GM21447 (cell line): ENCODE measurements around the gene POC1B.

ENCODE experiments used
- ATAC-seq: cut with Tn5 transposase; IDR thresholded peaks from one replicate; pipeline ENCODE4 v1.9.1; 2021; ENCODE audit not compliant: unreplicated experiment

POC1B gene

DNA sequence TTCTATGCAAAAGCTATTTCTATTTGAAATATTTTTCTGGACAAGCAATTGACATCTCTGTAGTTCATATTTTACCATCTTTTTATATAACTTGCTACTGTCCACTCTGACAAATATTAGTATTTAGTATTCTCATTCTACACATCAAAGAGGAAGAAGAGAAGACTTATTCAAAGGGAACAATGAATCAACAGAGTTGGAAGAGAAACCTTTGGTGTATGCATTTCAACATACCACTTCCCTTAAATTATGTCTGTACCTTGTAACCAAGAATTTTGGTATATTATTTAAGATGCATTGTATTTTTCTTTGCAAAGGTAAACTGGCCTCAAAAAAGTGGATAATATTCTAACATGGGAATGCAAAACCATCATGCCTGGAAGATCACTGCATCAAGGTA is 101.5 kb downstream of the POC1B start:
- ATAC-seq, result no peak

DNA sequence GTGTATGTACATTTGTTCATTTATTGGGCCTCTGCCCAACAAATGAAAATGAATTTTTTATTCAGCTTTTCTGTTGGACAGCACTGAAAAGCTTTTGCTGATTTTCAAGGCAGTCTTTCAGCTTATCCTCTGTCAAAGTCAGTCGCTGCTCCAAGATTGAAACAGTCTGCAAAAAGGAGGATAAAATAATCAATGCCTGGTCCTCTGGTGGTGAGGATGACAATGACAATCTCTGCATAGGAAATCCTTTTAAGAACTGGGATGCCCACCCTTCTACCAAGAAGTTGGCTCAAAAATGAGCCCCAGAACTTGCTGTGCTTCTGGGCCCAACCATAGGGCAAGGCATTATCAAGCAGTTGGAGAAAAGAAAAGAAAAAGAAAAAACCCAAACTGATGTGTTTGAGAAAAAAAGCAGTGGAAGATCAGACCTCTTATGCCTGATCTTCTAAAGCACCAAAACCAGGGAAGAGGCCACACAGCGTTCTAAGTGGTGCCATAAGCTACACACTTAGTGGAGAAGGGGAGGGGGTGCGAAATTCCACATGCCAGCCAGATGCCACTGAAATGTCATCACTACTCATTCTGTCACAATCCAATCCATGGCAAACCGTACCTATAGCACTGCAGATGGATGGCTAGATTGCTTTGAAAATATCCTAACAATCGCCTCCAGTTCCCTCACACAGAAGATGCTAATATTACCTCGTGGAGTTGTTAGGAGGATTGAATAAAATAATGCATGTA is 104.6 kb downstream of the POC1B start:
- ATAC-seq, result no peak

DNA sequence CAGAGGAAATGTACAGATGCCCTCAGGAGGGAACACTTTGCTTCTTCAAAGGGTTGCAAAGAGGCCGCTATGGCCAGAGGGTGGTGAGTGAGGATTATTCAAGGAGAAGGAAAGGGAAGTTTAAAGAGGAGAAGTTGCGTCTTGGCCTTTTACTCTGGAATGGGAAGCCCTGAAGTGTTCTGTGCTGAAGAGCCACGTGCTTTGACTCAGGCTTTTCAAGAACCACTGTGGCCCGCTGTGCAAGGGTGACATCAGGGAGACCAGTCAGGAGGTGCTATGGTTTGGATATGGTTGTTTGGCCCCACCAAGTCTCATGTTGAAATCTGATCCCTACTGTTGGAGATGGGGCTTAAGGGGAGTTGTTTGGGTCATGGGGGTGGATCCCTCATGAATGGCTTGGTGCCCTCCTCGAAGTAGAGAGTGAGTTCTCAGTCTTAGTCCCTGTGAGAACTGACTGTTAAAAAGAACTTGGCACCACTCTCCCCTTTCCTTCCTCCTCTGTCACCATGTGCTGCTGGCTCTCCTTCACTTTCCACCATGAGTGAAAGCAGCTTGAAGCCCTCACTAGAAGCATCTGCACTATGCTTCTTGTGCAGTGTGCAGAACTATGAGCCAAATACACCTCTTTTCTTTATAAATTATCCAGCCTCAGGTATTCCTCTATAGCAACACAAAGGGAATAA is 107.5 kb downstream of the POC1B start:
- no peak for ATAC-seq

DNA sequence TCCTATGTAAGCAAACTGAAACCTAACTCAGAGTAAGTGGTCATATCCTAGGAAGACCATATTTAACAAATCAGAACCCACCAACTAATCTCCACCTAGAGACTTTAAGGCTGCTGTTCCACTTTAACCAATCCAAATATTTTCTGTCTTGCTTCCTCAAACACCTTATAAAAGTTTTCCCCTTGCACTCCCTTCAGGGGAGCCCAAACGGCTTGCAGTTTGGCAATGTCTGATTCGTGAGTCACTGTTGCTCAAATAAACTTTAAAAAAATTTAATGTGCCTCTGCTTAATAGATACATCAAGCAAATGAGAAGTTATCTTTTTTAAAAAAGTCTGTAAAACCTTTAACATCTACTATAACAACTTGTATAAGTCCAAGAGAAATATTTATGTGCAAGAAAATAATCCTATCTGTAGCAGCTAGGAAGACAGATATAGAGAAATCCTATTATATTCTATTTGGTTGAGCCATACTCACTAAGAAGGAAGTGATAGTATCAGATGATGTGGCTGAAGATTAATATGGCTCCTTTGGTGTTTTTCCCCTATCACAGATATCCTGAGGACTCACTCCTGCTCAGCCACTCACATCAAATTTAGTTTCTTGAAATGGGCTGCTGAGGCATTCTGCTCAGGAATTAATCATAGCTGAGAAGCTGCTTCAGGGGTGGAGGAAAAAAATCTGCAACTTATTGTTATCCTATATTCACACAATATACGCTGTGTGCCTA is 108.4 kb downstream of the POC1B start:
- ATAC-seq, result no peak

DNA sequence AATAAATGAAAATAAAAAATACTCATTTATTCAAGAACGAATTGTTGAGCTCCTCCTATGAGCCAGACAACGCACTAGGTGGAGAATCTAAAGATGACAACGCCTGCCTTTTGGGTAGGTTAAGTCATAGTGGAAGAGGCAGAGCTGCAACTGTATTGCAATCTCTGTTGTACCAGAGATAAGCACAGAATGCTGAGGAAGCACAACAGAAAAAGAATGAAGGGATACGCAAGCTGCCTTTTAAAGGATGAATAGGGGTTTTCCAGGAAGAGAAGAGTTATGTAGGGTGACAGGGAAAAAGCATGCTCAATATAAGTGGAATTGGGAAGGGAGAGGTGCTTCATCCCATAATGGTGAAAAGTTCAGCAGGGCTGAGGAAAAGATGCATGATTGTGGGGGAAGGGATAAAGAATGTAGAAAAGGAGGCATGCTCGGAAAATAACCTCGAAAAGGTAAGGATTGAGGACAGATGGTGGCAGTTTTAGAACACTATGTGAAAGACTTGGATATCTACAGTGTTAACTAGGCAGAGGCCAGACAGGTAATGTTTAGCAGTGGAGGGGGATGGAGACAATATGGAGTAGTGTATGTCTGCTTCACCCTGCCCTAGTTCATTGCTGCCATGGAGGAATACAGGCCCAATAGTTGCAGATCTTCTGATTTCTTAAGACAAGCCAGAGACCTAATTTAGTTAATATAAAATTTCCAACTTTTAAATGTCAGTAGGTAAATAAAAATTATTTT is 109.6 kb downstream of the POC1B start:
- no peak for ATAC-seq

- ATAC-seq, result no peak
Observed at GRCh38 chr12:89414851-89415250, 111.0 kb downstream of the POC1B start.

DNA sequence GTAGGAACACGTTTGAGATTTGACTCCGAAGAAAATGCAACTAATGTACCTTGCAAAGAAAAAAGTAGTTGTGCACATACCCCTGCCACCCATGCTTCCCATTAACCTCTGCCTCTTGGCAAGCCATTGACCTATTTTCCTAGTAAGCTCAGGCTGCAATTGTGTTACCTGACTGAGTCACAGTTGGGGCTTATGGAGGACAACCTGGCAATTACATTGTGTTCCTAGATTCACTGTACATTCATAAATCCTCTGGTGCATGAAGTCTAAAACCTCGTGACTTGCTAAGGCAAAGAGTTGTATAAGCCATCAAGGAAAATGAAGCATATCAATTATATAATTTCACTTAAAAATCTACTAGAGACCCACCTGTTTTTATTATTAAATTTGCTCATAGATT is 111.5 kb downstream of the POC1B start:
- ATAC-seq, result no peak

DNA sequence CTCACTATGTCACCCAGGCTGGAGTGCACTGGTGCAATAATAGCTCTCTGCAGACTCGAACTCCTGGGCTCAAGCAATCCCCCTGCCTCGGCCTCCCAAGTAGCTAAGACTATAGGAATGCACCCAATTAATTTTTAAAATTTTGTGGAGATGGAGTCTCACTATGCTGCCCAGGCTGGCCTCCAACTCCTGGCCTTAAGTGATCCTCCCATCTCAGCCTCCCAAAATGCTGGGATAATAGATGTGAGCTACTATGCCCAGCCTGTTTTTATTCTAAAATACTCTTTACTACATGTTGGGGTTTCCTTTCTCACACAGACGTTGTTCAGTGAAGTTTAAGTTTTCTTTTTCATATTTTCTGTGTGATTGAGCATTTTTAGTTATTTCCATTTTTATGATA is 112.6 kb downstream of the POC1B start:
- no peak for ATAC-seq

DNA sequence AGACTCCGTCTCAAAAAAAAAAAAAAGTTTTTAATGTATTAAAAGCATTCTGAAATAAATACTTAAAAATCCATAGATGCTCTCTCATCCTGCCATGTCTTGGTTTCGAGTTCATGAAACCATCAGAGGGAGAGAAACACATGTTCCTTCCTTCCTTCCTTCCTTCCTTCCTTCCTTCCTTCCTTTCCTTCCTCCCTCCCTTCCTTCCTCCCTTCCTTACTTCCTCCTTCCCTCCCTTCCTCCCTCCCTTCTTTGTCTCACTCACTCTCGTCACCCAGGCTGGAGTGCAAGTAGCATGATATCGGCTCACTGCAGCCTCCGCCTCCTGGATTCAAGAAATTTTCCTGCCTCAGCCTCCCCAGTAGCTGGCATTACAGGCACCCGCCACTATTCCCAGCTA is 113.2 kb downstream of the POC1B start:
- no peak for ATAC-seq

GRCh38 chr12:89411846-89412245 is 114.0 kb downstream of the POC1B start:
- ATAC-seq, result no peak

DNA sequence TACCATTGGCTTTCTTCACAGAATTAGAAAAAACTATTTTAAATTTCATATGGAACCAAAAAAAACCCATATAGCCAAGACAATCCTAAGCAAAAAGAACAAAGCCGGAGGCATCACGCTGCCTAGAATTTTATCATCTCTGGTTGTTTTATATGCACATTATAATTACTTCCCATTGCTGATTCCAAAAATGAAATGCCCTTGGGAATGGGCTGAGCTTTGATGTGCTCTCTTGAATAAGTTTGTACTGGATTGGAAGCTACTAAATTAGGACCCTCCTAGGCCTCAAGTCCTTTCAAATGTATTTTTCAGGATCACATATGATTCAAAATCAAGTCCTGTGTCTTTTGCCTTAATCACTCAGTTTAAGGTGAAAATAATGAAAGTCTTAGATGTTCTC is 114.6 kb downstream of the POC1B start:
- no peak for ATAC-seq

DNA sequence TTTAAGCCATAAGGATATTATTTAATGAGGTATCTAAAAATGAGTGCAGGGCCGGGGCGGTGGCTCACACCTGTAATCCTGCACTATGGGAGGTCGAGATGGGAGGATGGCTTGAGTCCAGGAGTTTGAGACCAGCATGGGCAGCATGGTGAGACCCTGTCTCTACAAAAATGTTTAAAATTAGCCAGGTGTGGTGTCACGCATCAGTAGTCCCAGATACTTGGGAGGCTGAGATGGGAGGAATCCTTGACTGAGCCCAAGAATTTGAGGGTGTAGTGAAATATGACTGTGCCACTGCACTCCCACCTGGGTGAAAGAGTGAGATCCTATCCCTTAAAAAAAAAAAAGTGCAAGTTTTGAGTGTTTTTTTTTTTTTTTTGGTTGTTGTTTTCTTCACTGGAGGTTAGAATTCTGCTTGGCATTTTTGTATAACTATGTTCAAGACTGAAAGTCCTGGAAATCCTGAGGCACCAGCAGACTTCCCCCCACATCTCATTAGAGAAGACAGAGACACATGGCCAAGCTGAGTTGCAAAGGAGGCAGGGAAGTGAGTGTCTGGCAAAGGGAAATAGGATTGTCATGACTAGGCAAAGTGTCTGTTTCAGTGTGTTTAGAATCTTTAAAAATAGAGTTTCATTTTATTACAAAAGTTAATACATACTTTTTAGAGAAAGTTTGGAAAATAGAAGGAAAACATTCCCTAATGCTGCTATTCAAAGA is 120.1 kb downstream of the POC1B start:
- ATAC-seq, result no peak

GRCh38 chr12:89401433-89402058 is 124.3 kb downstream of the POC1B start:
- ATAC-seq, result no peak

DNA sequence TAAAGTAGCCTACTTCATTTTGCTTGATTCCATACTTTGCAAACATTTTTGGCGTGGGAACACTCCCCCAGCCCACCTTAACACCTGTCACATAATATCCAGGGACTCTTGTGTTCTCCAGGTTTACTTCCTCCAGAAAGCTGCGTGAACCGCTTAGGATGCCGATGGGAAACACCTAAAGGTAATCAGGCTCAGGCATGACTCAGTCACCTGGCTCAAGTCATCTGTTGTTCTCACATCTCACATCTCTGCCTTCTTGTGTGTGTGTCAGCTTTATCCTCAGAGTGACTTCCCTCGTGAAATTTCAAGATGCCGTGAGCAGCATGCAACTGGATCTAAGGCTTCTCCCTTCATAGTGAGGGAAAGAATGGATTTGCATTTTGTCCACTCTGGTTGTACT is 125.4 kb downstream of the POC1B start:
- ATAC-seq, result no peak

- no peak for ATAC-seq
Observed at GRCh38 chr12:89395712-89396111, 130.1 kb downstream of the POC1B start.

- ATAC-seq, result no peak
Observed at GRCh38 chr12:89393551-89394121, 132.2 kb downstream of the POC1B start.

DNA sequence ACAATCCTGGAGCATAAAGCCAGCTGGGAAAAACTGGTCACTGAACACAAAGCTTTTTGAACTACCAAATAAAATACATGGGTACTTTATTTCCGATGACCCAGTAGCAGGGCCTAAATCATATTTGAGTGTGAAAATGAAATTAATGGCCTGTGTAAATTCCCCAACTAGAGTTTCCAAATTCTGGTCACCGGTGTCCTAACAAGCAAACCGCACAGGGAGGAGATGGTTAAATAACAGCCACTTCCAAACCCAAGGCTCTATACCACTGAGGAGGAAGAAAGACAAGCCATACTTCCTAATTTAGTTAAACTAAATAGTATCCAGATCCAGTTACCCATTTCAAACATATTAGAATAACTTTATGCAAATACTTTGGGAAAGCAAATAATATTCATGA is 133.5 kb downstream of the POC1B start:
- no peak for ATAC-seq

DNA sequence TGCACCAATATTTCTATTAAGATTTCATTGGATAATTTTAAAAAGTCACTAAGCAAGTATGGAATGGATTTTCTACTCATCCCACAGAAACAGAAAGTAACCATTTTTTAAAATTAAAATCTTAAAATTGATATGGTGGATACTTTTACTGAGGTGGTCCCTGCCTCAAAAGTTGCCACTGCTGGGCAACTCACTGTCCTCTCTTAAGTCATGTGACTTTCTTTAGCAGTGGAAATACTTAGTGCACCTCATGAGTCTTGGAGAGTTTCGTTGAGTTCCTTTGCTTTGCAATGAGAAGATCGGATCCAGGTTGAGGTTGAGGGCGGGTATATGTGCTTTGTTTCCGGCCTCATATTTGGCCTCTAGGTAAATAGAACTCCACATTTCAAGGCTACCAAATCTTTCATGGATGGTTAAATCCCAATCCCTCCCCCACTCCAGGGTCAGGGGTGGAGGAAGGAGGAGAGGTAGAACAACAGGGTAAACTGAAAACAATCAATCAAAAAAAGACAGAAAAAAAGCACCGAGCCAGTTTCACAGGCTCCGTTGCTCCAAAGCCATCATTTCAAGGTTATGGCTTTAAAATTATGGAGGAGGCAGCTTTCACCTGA is 134.0 kb downstream of the POC1B start:
- ATAC-seq, result no peak

DNA sequence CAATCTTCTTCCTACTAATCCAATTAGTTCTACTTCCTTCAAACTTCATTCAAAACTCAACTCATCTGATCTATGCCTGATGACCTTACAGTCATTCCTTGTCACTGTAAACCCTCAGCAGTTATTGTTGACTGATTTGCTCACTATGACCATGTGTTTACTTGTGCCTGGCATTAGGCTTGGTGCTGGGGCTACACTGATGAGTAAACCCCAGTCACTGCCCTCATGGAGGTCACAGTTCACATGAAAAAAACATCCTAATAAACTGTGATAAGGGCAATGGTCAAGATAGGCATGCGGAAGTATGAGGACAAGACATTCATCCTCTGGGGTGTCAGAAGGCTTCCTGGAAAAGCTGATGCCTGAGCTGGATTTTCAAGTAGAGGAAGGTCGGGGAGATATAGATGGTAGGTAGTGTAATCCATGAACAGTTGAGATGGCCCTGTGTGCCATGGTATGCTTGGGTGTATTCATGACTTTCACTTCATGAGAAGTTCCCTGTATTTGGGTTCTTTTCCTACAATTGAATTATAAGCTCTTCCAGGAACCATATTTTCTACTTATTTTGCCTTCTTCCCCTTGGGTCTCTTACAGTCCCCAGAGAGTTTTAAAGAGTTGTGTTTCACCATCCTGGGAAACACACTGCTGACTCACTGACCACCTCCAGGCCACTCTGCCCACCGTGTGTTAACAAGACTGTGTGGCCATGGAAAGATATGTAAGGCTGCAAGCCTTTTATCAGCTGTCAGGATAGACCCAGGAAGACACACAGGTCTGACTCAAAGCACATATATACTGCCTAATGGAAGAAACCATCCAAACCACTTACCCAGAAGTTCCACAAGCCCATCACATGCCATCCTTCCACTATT is 134.8 kb downstream of the POC1B start:
- no peak for ATAC-seq
